HG02759 (cell line): Measurements from ENCODE around the gene CCDC86.
"Not testable (repeated sequence)": the region's sequence is repeated elsewhere in the genome, so short reads cannot be mapped to it uniquely, and the experiment has no call there.

Source experiments
- ATAC-seq: cut with Tn5 transposase; IDR thresholded peaks from one replicate; pipeline ENCODE4 v1.9.1; 2021; ENCODE audit warnings: mild to moderate bottlenecking, moderate library complexity; ENCODE audit not compliant: unreplicated experiment

Gene CCDC86, protein sequence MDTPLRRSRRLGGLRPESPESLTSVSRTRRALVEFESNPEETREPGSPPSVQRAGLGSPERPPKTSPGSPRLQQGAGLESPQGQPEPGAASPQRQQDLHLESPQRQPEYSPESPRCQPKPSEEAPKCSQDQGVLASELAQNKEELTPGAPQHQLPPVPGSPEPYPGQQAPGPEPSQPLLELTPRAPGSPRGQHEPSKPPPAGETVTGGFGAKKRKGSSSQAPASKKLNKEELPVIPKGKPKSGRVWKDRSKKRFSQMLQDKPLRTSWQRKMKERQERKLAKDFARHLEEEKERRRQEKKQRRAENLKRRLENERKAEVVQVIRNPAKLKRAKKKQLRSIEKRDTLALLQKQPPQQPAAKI

GRCh38 chr11:60841797-60842667, at the start of gene CCDC86:
Gene CCDC86, plus strand, starts transcription at chr11:60842113. Its CDS starts 12 bp downstream, at chr11:60842125.
- peak; percentile 87 for ATAC-seq

GRCh38 chr11:60792521-60792920, 49.4 kb upstream of the CCDC86 start:
- ATAC-seq, result no peak

DNA sequence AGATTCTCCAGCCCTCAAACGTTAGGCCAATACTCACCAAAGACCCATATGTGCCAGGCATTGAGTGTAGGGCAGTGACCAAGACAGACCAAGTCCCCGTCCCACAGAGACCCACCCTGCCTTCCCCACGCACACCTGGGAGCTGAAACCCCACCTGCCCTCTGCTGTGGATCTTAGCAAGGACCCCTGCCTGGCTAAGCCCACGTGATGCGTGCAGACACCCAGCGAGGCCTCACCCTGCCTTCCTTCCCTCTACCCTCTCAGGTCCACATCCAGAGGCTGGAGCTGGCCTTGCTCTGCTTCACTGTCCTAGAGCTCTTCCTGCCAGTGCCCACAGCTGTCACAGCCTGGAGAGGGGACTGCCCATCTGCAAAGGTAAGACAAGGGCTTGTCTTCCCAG, 46.6 kb upstream of the CCDC86 start:
- ATAC-seq, result no peak

GRCh38 chr11:60797846-60798630, 43.9 kb upstream of the CCDC86 start:
- ATAC-seq, result no peak

GRCh38 chr11:60798631-60799030, 43.3 kb upstream of the CCDC86 start:
- no peak for ATAC-seq

DNA sequence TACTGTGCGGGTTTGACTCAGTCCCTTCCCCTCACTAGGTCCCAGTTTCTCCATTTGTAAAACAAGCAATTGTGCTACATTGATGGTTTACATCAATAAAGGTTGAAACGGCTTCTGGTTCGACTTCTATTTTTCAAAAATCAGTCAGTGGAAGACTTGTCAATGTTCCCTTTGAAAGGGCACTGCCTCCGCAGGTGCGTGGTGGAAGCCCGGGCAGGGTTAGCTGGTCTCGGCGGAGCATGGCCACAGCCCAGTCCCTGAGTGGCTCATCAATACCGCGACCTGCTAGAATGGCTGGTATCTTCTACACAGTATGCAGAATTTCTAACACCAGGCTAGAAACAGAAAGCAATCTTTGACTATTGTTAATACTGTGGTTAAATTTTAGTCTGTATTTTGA, 40.7 kb upstream of the CCDC86 start:
- ATAC-seq, result no peak

DNA sequence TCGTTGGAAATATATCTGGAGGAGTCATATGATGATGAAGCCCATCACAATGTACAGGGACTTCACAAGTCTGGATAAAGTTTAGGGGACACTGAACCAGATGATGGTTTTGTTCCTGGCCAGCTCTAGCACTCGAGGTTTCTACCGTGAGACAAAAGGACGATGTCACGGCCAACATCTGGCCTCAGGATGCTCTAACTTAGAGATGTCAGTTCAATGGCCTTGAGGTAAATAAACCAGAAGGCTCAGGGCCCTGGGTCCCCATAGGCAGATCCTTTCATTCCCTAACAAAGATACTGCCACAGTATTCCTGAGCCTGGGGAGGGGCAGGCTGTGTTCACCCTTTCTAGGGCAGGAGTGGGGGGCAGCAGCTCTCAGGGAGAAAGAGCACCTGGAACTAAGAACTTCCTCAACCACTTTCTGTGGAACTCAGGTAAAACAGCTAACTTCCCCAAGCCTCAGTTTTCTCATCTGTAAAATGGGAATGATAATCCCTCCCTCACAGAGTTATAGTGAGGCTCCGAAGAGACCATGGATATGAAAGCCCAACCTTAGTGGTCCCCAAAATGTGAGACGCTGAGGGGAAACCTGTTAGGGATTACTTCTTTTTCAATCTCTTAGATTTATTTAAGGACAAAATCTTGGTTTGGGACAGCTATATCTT, 38.5 kb upstream of the CCDC86 start:
- ATAC-seq, result no peak

DNA sequence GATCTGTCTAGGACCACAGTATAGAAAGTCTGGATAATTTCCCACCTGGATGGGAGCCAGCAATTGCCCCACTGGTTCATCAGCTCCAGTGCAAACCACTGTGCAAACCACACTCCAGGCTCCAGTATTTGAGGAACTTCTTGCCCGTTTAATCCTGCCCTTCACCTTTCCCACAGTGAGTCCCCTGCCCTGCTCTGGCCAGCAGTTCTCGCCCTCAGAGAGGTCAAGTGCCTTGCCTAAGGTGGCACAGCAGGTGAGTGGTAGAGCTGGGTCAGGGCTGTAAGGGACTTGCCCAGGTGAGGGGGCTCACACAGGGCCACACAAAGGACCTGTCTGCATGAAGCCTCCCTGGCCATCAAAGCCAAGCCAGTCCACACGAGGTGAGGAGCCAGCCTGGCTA, 32.7 kb upstream of the CCDC86 start:
- ATAC-seq, result no peak

- no peak for ATAC-seq
Measured at GRCh38 chr11:60809691-60810090, 32.2 kb upstream of the CCDC86 start.

DNA sequence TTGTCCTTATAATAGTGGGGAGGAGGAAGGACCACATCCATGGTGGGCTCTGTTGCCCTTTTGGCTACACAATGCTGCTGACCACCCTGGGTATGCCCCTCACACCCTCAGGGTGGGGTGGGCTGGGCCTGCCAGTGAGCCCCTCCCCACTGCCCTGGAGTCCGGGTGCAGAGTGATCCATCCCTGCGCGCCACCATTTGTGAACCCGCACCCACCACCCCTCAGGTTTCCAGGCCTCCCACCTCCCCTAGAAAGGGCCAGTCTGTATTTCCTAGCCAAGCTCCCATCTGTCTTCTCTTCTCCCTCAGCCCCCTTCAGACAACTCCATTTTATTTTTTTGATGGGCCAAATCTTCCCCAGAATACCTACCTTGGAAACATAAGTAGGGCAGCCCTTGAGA, 31.8 kb upstream of the CCDC86 start:
- ATAC-seq, result no peak

- ATAC-seq, result no peak
Measured at GRCh38 chr11:60810569-60810968, 31.3 kb upstream of the CCDC86 start.

GRCh38 chr11:60813324-60813723, 28.6 kb upstream of the CCDC86 start:
- ATAC-seq, result no peak

GRCh38 chr11:60814112-60814511, 27.8 kb upstream of the CCDC86 start:
- ATAC-seq, result no peak

- no peak for ATAC-seq
Measured at GRCh38 chr11:60816590-60817157, 25.2 kb upstream of the CCDC86 start.

- no peak for ATAC-seq
Measured at GRCh38 chr11:60818057-60818456, 23.9 kb upstream of the CCDC86 start.

DNA sequence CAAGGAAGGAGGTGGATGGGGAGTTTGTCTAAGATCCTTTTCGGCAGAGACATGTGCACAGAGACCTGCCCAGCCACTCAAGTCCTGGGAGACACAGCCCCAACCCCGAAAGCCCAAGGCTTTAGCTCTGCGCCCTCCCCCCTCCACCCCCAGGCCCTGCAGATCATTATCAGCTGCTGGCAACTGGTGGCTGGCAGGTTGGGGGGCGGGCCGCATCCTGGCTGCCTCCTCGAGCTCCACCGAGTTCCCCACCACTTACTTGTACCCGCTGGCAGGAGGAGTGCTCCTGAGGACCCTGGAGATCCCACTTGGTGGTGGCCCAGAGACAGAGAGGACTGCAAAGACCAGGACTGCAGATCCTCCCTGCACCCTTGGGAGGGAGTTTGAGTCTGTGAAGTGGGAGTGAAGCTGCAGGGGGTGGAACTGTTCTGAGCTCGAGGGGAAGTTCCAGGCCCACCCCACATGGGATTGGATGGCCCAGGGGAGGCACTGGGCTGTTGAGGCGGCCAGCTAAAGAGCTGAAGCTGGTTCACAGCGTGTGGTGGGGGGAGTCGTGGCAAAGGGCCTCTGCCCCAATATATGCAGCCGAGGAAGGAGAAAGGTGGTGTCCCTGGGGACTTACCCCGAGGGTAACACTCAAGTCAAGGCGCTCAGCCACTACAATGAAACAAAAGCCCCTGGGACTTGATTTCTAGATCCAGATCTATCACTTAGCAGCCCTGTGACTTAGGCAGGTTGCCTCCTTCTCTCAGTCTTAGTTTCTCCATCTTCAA, 19.9 kb upstream of the CCDC86 start:
- ATAC-seq, result no peak

GRCh38 chr11:60823745-60824306, 18.1 kb upstream of the CCDC86 start:
- ATAC-seq, result not testable (repeated sequence)

DNA sequence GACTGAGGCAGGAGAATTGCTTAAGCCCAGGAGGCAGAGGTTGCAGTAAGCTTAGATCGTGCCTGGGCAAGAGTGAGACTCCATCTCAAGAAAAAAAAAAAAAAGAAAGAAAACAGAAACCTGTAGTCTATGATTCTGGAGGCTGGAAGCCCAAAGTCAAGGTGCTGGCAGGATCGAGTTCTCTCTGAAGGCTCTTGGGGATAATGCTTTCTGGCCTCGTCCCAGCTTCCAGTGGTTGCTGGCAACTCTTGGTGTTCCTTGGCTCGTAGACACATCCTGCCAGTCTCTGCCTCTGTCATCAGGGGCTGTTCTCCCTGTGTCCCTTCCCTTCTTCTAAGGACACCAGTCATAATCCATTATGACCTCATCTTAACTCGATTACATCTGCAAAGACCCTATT, 16.8 kb upstream of the CCDC86 start:
- ATAC-seq, result no peak

- ATAC-seq, result no peak
Measured at GRCh38 chr11:60825790-60826189, 16.1 kb upstream of the CCDC86 start.
